GM19324 (cell line): ENCODE measurements around the gene EPHB4.
A peak's percentile ranks its signal among the peaks of the same experiment; 100 is the strongest.

Experiments used
- ATAC-seq: cut with Tn5 transposase; IDR thresholded peaks from one replicate; pipeline ENCODE4 v1.9.1; 2021; ENCODE audit warnings: mild to moderate bottlenecking, moderate library complexity; ENCODE audit not compliant: unreplicated experiment, low FRiP score

Gene EPHB4

GRCh38 chr7:100827330-100828226, at the start of gene EPHB4:
EPHB4 (minus strand) TSS chr7:100827523; CDS start chr7:100827030, 493 bp downstream.
- ATAC-seq: no peak

GRCh38 chr7:100875356-100875751, 48.0 kb upstream of the EPHB4 start:
- no peak for ATAC-seq

DNA sequence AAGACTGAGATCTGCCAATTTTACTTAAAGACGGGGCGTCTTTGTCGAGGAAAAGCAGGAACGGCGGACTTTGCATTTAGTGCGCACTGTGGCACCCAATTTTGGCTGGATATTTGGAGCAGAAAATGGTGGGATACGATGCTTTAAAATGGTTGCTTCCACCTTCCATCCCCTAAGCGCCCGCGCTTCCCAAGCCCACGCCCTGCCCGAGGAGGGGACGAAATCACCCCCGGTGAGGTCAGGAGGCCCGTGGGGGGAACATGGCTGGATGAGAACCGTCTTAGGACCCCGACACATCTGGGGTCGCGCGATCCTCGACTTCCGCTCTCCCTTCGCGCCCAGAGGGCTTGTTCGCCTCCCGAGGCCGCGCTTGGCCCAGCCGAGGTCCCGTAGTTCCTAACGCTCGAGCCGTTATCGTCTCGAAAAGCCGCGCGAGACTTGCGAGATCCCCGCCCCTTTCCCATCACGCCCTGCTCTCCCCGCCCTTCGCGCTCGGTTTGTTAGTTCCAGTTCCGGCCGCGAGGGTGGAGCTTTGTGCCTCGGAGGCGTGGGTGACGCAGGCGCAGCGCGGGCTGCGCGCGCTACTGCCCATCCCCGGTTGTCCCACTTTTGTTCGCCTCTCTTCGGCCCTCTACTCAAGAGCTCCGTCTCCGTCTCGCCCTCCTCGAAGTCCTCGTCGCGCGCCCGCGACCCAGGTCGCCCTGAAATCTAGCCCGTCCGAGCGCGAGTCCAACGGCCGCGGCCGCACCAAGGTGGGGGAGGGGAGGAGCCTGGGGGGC, 47.4 kb upstream of the EPHB4 start, which contains the start of gene SRRT:
Gene SRRT, plus strand, starts transcription at position 527 of the 779 bp plus-strand sequence. CDS start 488 bp downstream, outside the sequence.
- peak; percentile 95 for ATAC-seq

DNA sequence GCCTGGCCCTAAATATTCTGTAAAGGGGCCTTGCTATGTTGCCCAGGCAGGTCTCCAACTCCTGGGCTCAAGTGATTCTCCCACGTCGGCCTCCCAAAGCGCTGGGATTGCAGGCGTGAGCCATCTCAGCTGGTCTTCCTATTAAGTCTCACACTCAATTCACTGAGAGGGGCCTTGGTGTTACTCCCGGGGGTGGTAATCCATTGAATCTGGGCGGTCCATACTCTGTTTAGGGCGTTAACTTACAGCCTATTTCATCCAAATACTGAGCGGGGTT, 46.9 kb upstream of the EPHB4 start:
- ATAC-seq: no peak

GRCh38 chr7:100873599-100874299, 46.4 kb upstream of the EPHB4 start:
- ATAC-seq: no peak

DNA sequence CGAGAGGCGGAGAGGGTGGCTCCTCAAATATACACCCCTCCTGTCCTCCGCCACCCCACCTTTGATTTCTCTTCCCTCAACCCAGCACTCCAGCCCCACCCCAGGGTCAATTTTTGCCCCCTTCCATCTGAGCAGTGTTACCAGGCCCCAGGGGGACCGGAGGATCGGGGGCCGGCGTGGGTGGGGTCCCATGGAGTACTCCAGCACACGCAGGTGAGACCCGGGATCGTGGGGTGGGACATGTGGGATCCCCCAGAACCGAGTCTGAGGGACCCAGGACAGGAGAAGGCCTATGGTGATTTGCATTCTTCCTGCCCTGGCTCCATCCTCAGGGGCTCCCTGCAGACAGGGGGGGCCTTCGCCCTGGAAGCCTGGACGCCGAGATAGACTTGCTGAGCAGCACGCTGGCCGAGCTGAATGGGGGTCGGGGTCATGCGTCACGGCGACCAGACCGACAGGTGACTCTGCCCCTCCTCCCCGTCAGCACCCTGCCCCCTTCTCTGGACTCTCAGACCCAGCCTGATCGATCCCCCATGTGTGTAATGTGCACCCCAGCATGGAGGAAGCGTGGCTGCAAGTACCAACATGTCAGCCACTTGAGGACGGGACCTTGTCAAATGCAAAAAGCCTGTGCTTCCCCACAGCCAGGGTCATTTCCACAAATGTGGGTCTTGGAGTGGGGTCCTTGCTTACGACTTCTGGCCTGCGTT, 40.6 kb upstream of the EPHB4 start:
- ATAC-seq: no peak

- ATAC-seq: no peak
Measured at GRCh38 chr7:100867040-100867775, 39.9 kb upstream of the EPHB4 start, which contains the start of gene TRIP6. TRIP6 (plus strand) TSS chr7:100867387; CDS start chr7:100867498, 111 bp downstream.

DNA sequence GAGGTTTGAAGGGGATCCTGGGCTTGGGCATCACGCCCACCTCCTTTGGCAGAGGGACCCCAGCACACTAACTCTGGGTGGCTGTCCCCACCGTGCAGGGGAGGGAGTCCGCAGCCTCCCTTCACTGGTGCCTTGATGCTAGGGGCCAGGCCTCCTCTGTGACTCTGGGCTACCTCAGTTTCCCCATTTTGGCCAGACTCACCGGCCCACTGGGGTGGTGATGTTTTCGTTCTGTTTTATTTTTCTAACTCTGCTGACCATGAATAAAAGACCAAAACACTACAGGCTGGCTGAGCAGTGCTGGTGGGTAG, 39.4 kb upstream of the EPHB4 start:
- no peak for ATAC-seq

GRCh38 chr7:100865938-100866728, 38.8 kb upstream of the EPHB4 start:
- no peak for ATAC-seq

GRCh38 chr7:100865372-100865911, 38.1 kb upstream of the EPHB4 start:
- ATAC-seq: no peak

DNA sequence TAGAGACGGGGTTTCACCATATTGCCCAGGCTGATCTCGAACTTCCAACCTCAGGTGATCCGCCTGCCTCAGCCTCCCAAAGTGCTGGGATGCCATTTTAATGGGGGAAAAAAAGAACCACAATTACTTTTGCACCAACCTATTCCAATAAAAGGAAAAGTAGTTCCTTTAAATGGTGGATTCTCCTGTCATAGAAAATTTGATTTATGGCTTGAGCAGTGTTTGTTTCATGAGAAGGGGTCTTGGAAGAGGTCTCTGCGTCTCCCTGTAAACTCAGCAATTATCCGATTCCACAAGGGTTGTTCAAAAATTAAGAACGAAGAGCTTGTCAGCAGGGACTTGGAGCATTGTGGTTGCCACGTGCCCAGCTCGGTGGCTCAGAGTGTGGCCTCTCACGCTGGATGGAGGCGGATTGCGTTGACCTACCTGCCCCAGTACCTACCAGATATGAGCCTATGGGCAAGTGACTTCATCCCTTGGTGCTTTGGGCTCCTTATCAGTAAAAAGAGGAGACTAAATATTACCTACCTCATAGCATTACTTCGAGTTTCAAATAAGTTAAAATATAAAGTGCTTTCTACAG, 37.0 kb upstream of the EPHB4 start:
- ATAC-seq: no peak

GRCh38 chr7:100863406-100863950, 36.2 kb upstream of the EPHB4 start:
- ATAC-seq: no peak

DNA sequence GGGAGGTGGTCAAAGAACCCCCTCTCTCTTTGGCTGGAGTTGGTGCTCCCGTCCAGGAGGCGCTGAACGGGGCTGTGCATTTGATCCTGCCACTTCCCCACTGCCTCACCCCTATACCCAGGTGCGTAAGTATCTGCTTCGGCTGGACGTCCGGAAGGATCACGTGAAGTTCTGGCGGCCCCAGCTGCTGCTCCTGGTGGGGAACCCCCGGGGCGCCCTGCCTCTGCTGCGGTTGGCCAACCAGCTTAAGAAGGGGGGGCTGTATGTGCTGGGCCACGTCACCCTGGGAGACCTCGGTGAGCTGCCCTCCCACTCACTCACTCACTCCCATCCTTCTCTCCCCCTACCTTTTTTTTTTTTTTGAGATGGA, 34.3 kb upstream of the EPHB4 start:
- ATAC-seq: no peak

GRCh38 chr7:100860702-100861615, 33.6 kb upstream of the EPHB4 start:
- ATAC-seq: no peak

DNA sequence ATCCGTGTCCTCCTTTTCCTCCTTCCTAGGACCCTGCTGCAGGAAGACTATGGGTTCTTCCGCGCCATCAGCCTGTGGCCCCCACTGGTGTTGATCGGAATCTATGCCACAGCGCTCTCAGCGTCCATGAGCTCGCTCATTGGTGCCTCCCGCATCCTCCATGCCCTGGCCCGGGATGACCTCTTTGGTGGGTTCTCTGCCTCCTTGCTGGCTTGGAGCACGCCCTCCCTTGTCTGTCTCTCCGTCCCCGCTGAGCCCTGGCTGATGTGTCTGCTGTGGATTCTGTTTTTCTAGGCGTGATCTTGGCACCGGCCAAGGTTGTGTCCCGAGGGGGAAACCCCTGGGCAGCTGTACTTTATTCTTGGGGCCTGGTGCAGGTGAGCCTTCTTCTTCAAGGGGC, 32.5 kb upstream of the EPHB4 start:
- ATAC-seq: no peak

DNA sequence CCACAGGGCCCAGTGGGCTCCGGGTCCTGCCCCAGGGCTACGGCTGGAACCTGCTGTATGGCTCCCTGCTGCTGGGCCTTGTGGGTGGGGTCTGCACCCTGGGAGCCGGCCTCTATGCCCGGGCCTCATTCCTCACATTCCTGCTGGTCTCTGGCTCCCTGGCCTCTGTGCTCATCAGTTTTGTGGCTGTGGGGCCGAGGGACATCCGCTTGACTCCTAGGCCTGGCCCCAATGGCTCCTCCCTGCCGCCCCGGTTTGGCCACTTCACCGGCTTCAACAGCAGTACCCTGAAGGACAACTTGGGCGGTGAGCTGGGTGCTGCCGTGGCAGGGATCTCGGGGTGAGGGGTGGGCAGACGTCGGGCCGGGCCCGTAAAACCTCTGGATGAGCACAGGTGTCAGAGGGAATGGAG, 29.6 kb upstream of the EPHB4 start:
- no peak for ATAC-seq

DNA sequence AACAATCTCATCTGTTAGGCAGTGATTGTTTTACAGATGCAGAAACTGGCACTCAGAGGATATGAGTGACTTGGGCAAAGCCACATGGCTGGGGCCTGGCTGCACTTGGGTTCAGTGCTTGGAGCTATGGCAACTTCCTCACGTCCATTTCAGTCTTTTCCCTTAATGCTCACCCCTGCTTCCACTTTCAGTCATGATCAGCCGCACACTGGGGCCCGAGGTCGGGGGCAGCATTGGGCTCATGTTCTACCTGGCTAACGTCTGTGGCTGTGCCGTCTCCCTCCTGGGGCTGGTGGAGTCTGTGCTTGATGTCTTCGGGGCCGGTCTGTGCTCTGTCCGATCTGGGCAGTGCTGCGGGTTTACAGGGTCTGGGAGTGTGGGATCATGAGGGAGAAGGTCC, 28.2 kb upstream of the EPHB4 start:
- ATAC-seq: no peak
